Upper lobe of left lung (tissue), 4 donors: ENCODE measurements around the gene RBM20.

Experiments used
- EP300 ChIP-seq, 4 donors: sonication (generic); formaldehyde crosslinking; IDR thresholded peaks; one replicate each; pipeline ENCODE4 v1.5.1; 2017; ENCODE audit warnings: antibody characterized with exemption in 4 of 4, control low read depth in 2 of 4
- POLR2A ChIP-seq, 4 donors: fragments of 450-650 bp; IDR thresholded peaks; one replicate each; pipeline ENCODE4 v1.5.1; 2016 to 2017; ENCODE audit warnings: antibody characterized with exemption in 4 of 4, mild to moderate bottlenecking in 2 of 4
- TF ChIP-seq, protein P1 (sequence below), 6 experiments: fragments of 450-650 bp in 4 of 6; fragments of 200-600 bp in 2 of 6; sonication (generic) in 2 of 6; IDR thresholded peaks; one replicate each; pipeline ENCODE4 v1.5.1; 2016 to 2019; ENCODE audit warnings: antibody characterized with exemption in 6 of 6

DNA sequence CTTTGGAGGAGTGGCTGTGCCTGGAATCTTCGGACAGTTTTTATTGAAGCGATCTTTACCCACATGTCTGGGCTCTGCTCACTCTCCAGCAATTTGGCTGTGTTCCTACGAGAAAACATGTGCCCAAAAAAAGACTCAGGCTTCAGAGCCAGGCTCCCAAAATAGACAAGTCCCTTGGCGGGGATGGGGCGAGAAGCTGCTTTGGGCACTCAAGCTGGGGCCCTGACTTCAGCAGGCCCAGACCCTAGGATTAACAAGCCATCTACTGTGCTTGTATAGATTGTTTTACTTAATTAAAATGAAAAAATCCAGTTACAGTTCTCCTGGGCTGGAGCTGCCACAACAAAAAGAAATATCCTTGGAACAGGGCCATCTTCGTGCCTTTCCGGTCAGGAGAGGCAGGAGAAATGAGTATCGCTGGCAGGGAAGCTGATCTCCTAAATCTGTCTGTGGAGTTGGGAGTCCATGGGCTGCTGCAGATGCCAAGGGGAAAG is 176.2 kb downstream of the RBM20 start:
- TF ChIP-seq, protein P1, sequence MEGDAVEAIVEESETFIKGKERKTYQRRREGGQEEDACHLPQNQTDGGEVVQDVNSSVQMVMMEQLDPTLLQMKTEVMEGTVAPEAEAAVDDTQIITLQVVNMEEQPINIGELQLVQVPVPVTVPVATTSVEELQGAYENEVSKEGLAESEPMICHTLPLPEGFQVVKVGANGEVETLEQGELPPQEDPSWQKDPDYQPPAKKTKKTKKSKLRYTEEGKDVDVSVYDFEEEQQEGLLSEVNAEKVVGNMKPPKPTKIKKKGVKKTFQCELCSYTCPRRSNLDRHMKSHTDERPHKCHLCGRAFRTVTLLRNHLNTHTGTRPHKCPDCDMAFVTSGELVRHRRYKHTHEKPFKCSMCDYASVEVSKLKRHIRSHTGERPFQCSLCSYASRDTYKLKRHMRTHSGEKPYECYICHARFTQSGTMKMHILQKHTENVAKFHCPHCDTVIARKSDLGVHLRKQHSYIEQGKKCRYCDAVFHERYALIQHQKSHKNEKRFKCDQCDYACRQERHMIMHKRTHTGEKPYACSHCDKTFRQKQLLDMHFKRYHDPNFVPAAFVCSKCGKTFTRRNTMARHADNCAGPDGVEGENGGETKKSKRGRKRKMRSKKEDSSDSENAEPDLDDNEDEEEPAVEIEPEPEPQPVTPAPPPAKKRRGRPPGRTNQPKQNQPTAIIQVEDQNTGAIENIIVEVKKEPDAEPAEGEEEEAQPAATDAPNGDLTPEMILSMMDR (IDR thresholded peaks at IDR 0.05) = no peak
- TF ChIP-seq POLR2A (IDR thresholded peaks at IDR 0.05) = no peak
- TF ChIP-seq EP300 (IDR thresholded peaks at IDR 0.05) = no peak
